ENCODE data around the gene ADGRB3. TPM values are rescaled to one million over a fixed set of nuclear protein-coding genes. Genes with fewer than 3 reads are reported as not detected.

Gene ADGRB3
- total RNA-seq, 2 donors from 2014 or later: not detected

- peaks cover 3% of the 10 kb centered on the region for H3K9me3 Mint-ChIP-seq
- ATAC-seq (no peak), DNase-seq (ENCODE audit: low spot score) (no peak)
- peaks cover 12 to 14% of the 10 kb centered on the region in 2 donors for H3K4me1 Mint-ChIP-seq (ENCODE audit: low read depth in 2 of 2)
- H3K27me3 Mint-ChIP-seq: peaks cover 31 to 37% of the 10 kb centered on the region in 2 donors
- H3K27ac Mint-ChIP-seq: no peak overlapping the region
- peaks cover 5% of the 10 kb centered on the region for H3K36me3 Mint-ChIP-seq
- no peak overlapping the region for H3K4me3 Mint-ChIP-seq
Observed at GRCh38 chr6:68637782-68638181, 2.7 kb downstream of the ADGRB3 start.

GRCh38 chr6:68638230-68638900 lies 3.3 kb downstream of the ADGRB3 start:
- H3K27ac Mint-ChIP-seq: no peak overlapping the region

GRCh38 chr6:68639211-68639610 lies 4.1 kb downstream of the ADGRB3 start:
- H3K4me1 Mint-ChIP-seq (ENCODE audit: low read depth in 2 of 2): peaks cover 11 to 13% of the 10 kb centered on the region in 2 donors
- H3K27ac Mint-ChIP-seq: no peak overlapping the region
- no peak for ATAC-seq
- H3K36me3 Mint-ChIP-seq: peaks cover 3% of the 10 kb centered on the region
- H3K4me3 Mint-ChIP-seq: no peak overlapping the region
- peaks cover 26% of the 10 kb centered on the region in 2 donors for H3K27me3 Mint-ChIP-seq
- DNase-seq (ENCODE audit: low spot score): no peak
- peaks cover 3% of the 10 kb centered on the region for H3K9me3 Mint-ChIP-seq

More at GRCh38 chr6:68638230-68638900, 3.3 kb downstream of the ADGRB3 start:
- Mint-ChIP-seq H3K4me1 (ENCODE audit: low read depth in 2 of 2) (peaks cover 12 to 14% of the 10 kb centered on the region in 2 donors), H3K27me3 (peaks cover 31 to 34% of the 10 kb centered on the region in 2 donors), H3K4me3 (no peak overlapping the region), H3K9me3 (peaks cover 3% of the 10 kb centered on the region), H3K36me3 (peaks cover 5% of the 10 kb centered on the region)
- DNase-seq (ENCODE audit: low spot score) (no peak), ATAC-seq (no peak)

- H3K36me3 Mint-ChIP-seq: no peaks in the 10 kb centered on the region
- H3K27ac Mint-ChIP-seq: no peak overlapping the region
- ATAC-seq (no peak), DNase-seq (ENCODE audit: low spot score) (no peak)
- H3K4me3 Mint-ChIP-seq: no peak overlapping the region
- H3K4me1 Mint-ChIP-seq (ENCODE audit: low read depth in 2 of 2): peaks cover 8 to 12% of the 10 kb centered on the region in 2 donors
- peaks cover 22 to 23% of the 10 kb centered on the region in 2 donors for H3K27me3 Mint-ChIP-seq
- peaks cover 3% of the 10 kb centered on the region for H3K9me3 Mint-ChIP-seq
Observed at GRCh38 chr6:68639826-68640490, 4.9 kb downstream of the ADGRB3 start.

- no peak overlapping the region for H3K4me3 Mint-ChIP-seq
- DNase-seq (ENCODE audit: low spot score) (no peak), ATAC-seq (no peak)
- H3K9me3 Mint-ChIP-seq: peaks cover 3% of the 10 kb centered on the region
- peaks cover 7 to 9% of the 10 kb centered on the region in 2 donors for H3K4me1 Mint-ChIP-seq (ENCODE audit: low read depth in 2 of 2)
- no peak overlapping the region for H3K27ac Mint-ChIP-seq
- H3K36me3 Mint-ChIP-seq: no peaks in the 10 kb centered on the region
- H3K27me3 Mint-ChIP-seq: peaks cover 20% of the 10 kb centered on the region in 2 donors
Observed at GRCh38 chr6:68640491-68640835, 5.4 kb downstream of the ADGRB3 start.

GRCh38 chr6:68641172-68641571 lies 6.1 kb downstream of the ADGRB3 start:
- no peaks in the 10 kb centered on the region for H3K36me3 Mint-ChIP-seq
- no peak overlapping the region for H3K4me3 Mint-ChIP-seq
- peaks cover 0 to 3% of the 10 kb centered on the region in 2 donors for H3K4me1 Mint-ChIP-seq (ENCODE audit: low read depth in 2 of 2)
- ATAC-seq (no peak), DNase-seq (ENCODE audit: low spot score) (no peak)
- peaks cover 13 to 14% of the 10 kb centered on the region in 2 donors for H3K27me3 Mint-ChIP-seq
- H3K9me3 Mint-ChIP-seq: peaks cover 3% of the 10 kb centered on the region
- no peak overlapping the region for H3K27ac Mint-ChIP-seq

- DNase-seq (ENCODE audit: low spot score): no peak
- H3K27ac Mint-ChIP-seq: no peak overlapping the region
- H3K4me3 Mint-ChIP-seq: no peak overlapping the region
- peaks cover 0 to under 1% of the 10 kb centered on the region in 2 donors for H3K4me1 Mint-ChIP-seq (ENCODE audit: low read depth in 2 of 2)
- H3K9me3 Mint-ChIP-seq: peaks cover 3% of the 10 kb centered on the region
- H3K36me3 Mint-ChIP-seq: no peaks in the 10 kb centered on the region
- ATAC-seq: no peak
- H3K27me3 Mint-ChIP-seq: peaks cover 3 to 9% of the 10 kb centered on the region in 2 donors
Observed at GRCh38 chr6:68642081-68642480, 7.0 kb downstream of the ADGRB3 start.

- DNase-seq (ENCODE audit: low spot score) (no peak), ATAC-seq (no peak)
- Mint-ChIP-seq H3K4me1 (ENCODE audit: low read depth in 2 of 2) (no peaks in the 10 kb centered on the region), H3K27me3 (peaks cover 0 to 6% of the 10 kb centered on the region in 2 donors), H3K36me3 (no peaks in the 10 kb centered on the region), H3K27ac (no peak overlapping the region), H3K9me3 (peaks cover 3% of the 10 kb centered on the region), H3K4me3 (no peak overlapping the region)
Observed at GRCh38 chr6:68642977-68643376, 7.9 kb downstream of the ADGRB3 start.

GRCh38 chr6:68649669-68650068 lies 14.6 kb downstream of the ADGRB3 start:
- no peaks in the 10 kb centered on the region for H3K4me1 Mint-ChIP-seq (ENCODE audit: low read depth in 2 of 2)
- no peaks in the 10 kb centered on the region for H3K27me3 Mint-ChIP-seq
- no peak for ATAC-seq
- H3K4me3 Mint-ChIP-seq: no peak overlapping the region
- DNase-seq (ENCODE audit: low spot score): no peak
- no peak overlapping the region for H3K27ac Mint-ChIP-seq
- peaks cover 9% of the 10 kb centered on the region for H3K9me3 Mint-ChIP-seq
- no peaks in the 10 kb centered on the region for H3K36me3 Mint-ChIP-seq

- no peaks in the 10 kb centered on the region for H3K36me3 Mint-ChIP-seq
- H3K27ac Mint-ChIP-seq: no peak overlapping the region
- H3K9me3 Mint-ChIP-seq: peaks cover 9% of the 10 kb centered on the region
- H3K27me3 Mint-ChIP-seq: no peaks in the 10 kb centered on the region
- ATAC-seq: no peak
- DNase-seq (ENCODE audit: low spot score): no peak
- H3K4me3 Mint-ChIP-seq: no peak overlapping the region
- H3K4me1 Mint-ChIP-seq (ENCODE audit: low read depth in 2 of 2): no peaks in the 10 kb centered on the region
Observed at GRCh38 chr6:68650142-68650541, 15.1 kb downstream of the ADGRB3 start.

- Mint-ChIP-seq H3K27ac (no peak overlapping the region), H3K27me3 (no peaks in the 10 kb centered on the region), H3K4me1 (ENCODE audit: low read depth in 2 of 2) (no peaks in the 10 kb centered on the region), H3K36me3 (no peaks in the 10 kb centered on the region), H3K9me3 (peaks cover 9% of the 10 kb centered on the region), H3K4me3 (no peak overlapping the region)
- DNase-seq (ENCODE audit: low spot score) (no peak), ATAC-seq (no peak)
Observed at GRCh38 chr6:68651011-68651985, 16.2 kb downstream of the ADGRB3 start.

GRCh38 chr6:68652117-68652536 lies 17.0 kb downstream of the ADGRB3 start:
- no peak overlapping the region for H3K27ac Mint-ChIP-seq
- no peaks in the 10 kb centered on the region for H3K36me3 Mint-ChIP-seq
- DNase-seq (ENCODE audit: low spot score) (no peak), ATAC-seq (no peak)
- H3K4me3 Mint-ChIP-seq: no peak overlapping the region
- H3K27me3 Mint-ChIP-seq: no peaks in the 10 kb centered on the region
- peaks cover 9% of the 10 kb centered on the region for H3K9me3 Mint-ChIP-seq
- no peaks in the 10 kb centered on the region for H3K4me1 Mint-ChIP-seq (ENCODE audit: low read depth in 2 of 2)

GRCh38 chr6:68653074-68653705 lies 18.1 kb downstream of the ADGRB3 start:
- no peak for DNase-seq (ENCODE audit: low spot score)
- no peaks in the 10 kb centered on the region for H3K27me3 Mint-ChIP-seq
- no peak overlapping the region for H3K4me3 Mint-ChIP-seq
- no peaks in the 10 kb centered on the region for H3K36me3 Mint-ChIP-seq
- no peak overlapping the region for H3K27ac Mint-ChIP-seq
- H3K9me3 Mint-ChIP-seq: peaks cover 9% of the 10 kb centered on the region
- no peaks in the 10 kb centered on the region for H3K4me1 Mint-ChIP-seq (ENCODE audit: low read depth in 2 of 2)
- no peak for ATAC-seq

Data from natural killer cell treated with Interleukin-12 subunit alpha and Interleukin-12 subunit beta and Interleukin-15 and Interleukin-18, amount 100 ng/mL, for 72 hours (primary cell).